Ovary (tissue), 9 donors: ENCODE data around the gene DGKD. TPM values are rescaled to one million over a fixed set of nuclear protein-coding genes. Genes with fewer than 3 reads are reported as not detected.

Source experiments
- DNase-seq, 5 donors: peaks; one replicate each; pipeline ENCODE4 v3.0.0-alpha.2; 2019 to 2020
- H3K27ac ChIP-seq, 2 donors: fragments of 200-600 bp; one replicate each; pipeline versions ENCODE4 v1.5.1 to v1.8.0; 2019 to 2022
- H3K27me3 ChIP-seq: fragments of 200-600 bp; one replicate; pipeline ENCODE4 v1.8.0; 2022
- H3K36me3 ChIP-seq: fragments of 200-600 bp; sonication (generic); one replicate; pipeline ENCODE4 v1.5.1; 2019
- H3K4me1 ChIP-seq: one replicate; pipeline ENCODE4 v1.8.1; 2013; ENCODE audit warnings: mild to moderate bottlenecking, moderate library complexity; ENCODE audit not compliant: insufficient read depth
- H3K4me3 ChIP-seq: fragments of 200-600 bp; sonication (generic); one replicate; pipeline ENCODE4 v1.5.1; 2017
- H3K9me3 ChIP-seq, 2 donors: fragments of 200-600 bp in 1 of 2; sonication (generic) in 1 of 2; one replicate each; pipeline versions ENCODE4 v1.5.1 to v1.8.1; 2013 to 2019; ENCODE audit warnings: mild to moderate bottlenecking in 1 of 2, moderate library complexity in 1 of 2
- CTCF ChIP-seq, 3 donors: fragments of 450-650 bp in 2 of 3; fragments of 200-600 bp in 1 of 3; IDR thresholded peaks; one replicate each; pipeline versions ENCODE4 v1.5.1 to v1.8.0; 2016 to 2022; ENCODE audit warnings: antibody characterized with exemption in 3 of 3, mild to moderate bottlenecking in 1 of 3
- EP300 ChIP-seq: sonication (generic); formaldehyde crosslinking; IDR thresholded peaks from one replicate; pipeline ENCODE4 v1.6.1; 2017; ENCODE audit warnings: antibody characterized with exemption
- POLR2A ChIP-seq: fragments of 450-650 bp; IDR thresholded peaks from one replicate; pipeline ENCODE4 v1.6.1; 2017; ENCODE audit warnings: antibody characterized with exemption, mild to moderate bottlenecking, moderate library complexity
- WGBS, 3 donors: extraction: QIAGEN DNeasy Blood & Tissue Kit in 1 of 3; methylation state at CpG; one replicate each; pipeline versions ENCODE4 v1.1.5 to v1.1.7; 2013 to 2017; 5-methylcytosine and 5-hydroxymethylcytosine counted together
- intact Hi-C, 4 donors: fragments of 100-400 bp; cut with DNase I; formaldehyde crosslinking; loops; one replicate each; pipeline versions ENCODE4 v1.11.0 to v1.15.1; 2022 to 2023
- polyA plus RNA-seq, 2 donors: library from polyadenylated mRNA; stranded (reverse); fragments of 200-250 nt in 1 of 2; fragments of 350-450 nt in 1 of 2; fragmentation: Illumina TruSeq in 1 of 2; extraction: RNeasy Lipid Tissue Mini Kit (QIAGEN cat#74804) in 1 of 2; gene quantifications; one replicate each; pipeline ENCODE4 v1.2.3, GENCODE V29; 2013 to 2014
- total RNA-seq, 7 donors: library from RNA; depleted of rRNA in 2 of 7; stranded (reverse); fragments of >200 nt in 2 of 7; fragmentation: NEBNext Ultra II Directional in 3 of 7; extraction: Animal tissue kit (Norgen Biotek cat#: 25700) in 3 of 7; gene quantifications; one replicate each; pipeline versions ENCODE4 v1.1.0 to v1.2.4, GENCODE V29; 2016 to 2023
- donor health status: DM: no; HTN: no; CAD: no; lungs with moderate emphysema.
- donor health status: DM: no; HTN: no; CAD: no.
- donor health status: Bipolar disorder and iron deficiency.
- donor health status: DM: yes; HTN: yes; CAD: no.
- donor health status: DM: no; HTN: no; CAD: no.
- donor health status: DM: yes; HTN: yes; CAD: no.

The DGKD gene
- total and polyA plus RNA-seq, 9 donors: 9.4 to 81.8 (median 36.3) TPM

GRCh38 chr2:233399306-233400225 is 45.3 kb downstream of the DGKD start:
- intact Hi-C loops: no loop called here
- peak in 1 of 5 donors; percentile 4 for DNase-seq

GRCh38 chr2:233400341-233400740 is 46.0 kb downstream of the DGKD start:
- no peak overlapping the region for H3K4me3 ChIP-seq
- peaks cover 4% of the 10 kb centered on the region for H3K4me1 ChIP-seq
- TF ChIP-seq POLR2A: no peak
- no peak for TF ChIP-seq CTCF (IDR thresholded peaks at IDR 0.05)
- no peak for TF ChIP-seq EP300
- intact Hi-C loops: no loop called here
- H3K27me3 ChIP-seq: no peaks in the 10 kb centered on the region
- WGBS, 3 donors: 80 to 88% (median 87%) methylated on average over 6 of the region's 6 CpGs
- no peak overlapping the region for H3K27ac ChIP-seq
- DNase-seq: peak in 1 of 5 donors; percentile 11
- H3K9me3 ChIP-seq: no peaks in the 10 kb centered on the region
- no peaks in the 10 kb centered on the region for H3K36me3 ChIP-seq

More at GRCh38 chr2:233399306-233400225, 45.3 kb downstream of the DGKD start:
- Histone ChIP-seq H3K4me1 (peaks cover 4% of the 10 kb centered on the region), H3K9me3 (no peaks in the 10 kb centered on the region), H3K4me3 (no peak overlapping the region), H3K27me3 (no peaks in the 10 kb centered on the region), H3K27ac (no peak overlapping the region), H3K36me3 (no peaks in the 10 kb centered on the region)
- TF ChIP-seq EP300 (no peak), CTCF (IDR thresholded peaks at IDR 0.05) (no peak), POLR2A (no peak)
- WGBS, 3 donors: 76 to 82% (median 77%) methylated on average over 8 of the region's 8 CpGs

GRCh38 chr2:233400961-233401360 is 46.7 kb downstream of the DGKD start:
- WGBS, 3 donors: 94 to 99% (median 99%) methylated on average over 3 of the region's 3 CpGs
- H3K27ac ChIP-seq: no peak overlapping the region
- H3K27me3 ChIP-seq: no peaks in the 10 kb centered on the region
- intact Hi-C loops: no loop called here
- no peak for TF ChIP-seq POLR2A
- no peak overlapping the region for H3K4me3 ChIP-seq
- no peaks in the 10 kb centered on the region for H3K36me3 ChIP-seq
- H3K4me1 ChIP-seq: peaks cover 4% of the 10 kb centered on the region
- H3K9me3 ChIP-seq: no peaks in the 10 kb centered on the region
- peak in 1 of 5 donors; percentile 2 for DNase-seq

GRCh38 chr2:233402346-233402745 is 48.1 kb downstream of the DGKD start:
- H3K9me3 ChIP-seq: no peaks in the 10 kb centered on the region
- H3K4me3 ChIP-seq: no peak overlapping the region
- 86 to 92% (median 92%) methylated on average over 5 of the region's 5 CpGs for WGBS, 3 donors
- H3K36me3 ChIP-seq: no peaks in the 10 kb centered on the region
- TF ChIP-seq POLR2A: no peak
- no peak for TF ChIP-seq EP300
- no peak for TF ChIP-seq CTCF (IDR thresholded peaks at IDR 0.05)
- no peak overlapping the region for H3K27ac ChIP-seq
- intact Hi-C loops: no loop called here
- H3K27me3 ChIP-seq: no peaks in the 10 kb centered on the region
- DNase-seq: peak in 1 of 5 donors; percentile 15
- H3K4me1 ChIP-seq: peaks cover 4% of the 10 kb centered on the region

GRCh38 chr2:233402789-233403188 is 48.5 kb downstream of the DGKD start:
- WGBS, 3 donors: 84 to 90% (median 89%) methylated on average over 5 of the region's 5 CpGs
- Histone ChIP-seq H3K27me3 (no peaks in the 10 kb centered on the region), H3K4me3 (no peak overlapping the region), H3K9me3 (no peaks in the 10 kb centered on the region), H3K36me3 (no peaks in the 10 kb centered on the region), H3K4me1 (peaks cover 4% of the 10 kb centered on the region), H3K27ac (no peak overlapping the region)
- intact Hi-C loops: no loop called here
- no peak for TF ChIP-seq POLR2A
- no peak for TF ChIP-seq CTCF (IDR thresholded peaks at IDR 0.05)
- no peak for TF ChIP-seq EP300
- peak in 1 of 5 donors; percentile 1 for DNase-seq
